Neural crest cell (in vitro differentiated cells): ENCODE results near the gene SEMA3A. TPM values are rescaled to one million over a fixed set of nuclear protein-coding genes. Genes with fewer than 3 reads are reported as not detected.

ENCODE experiments used
- DNase-seq: peaks from one replicate; pipeline ENCODE4 v3.0.0; 2021; ENCODE audit warnings: low read depth, mixed read lengths, low spot score
- H3K27ac Mint-ChIP-seq: one replicate; pipeline ENCODE4 v1.8.0; 2021; ENCODE audit warnings: mild to moderate bottlenecking, mixed read lengths; ENCODE audit not compliant: unreplicated experiment
- H3K27me3 Mint-ChIP-seq: 2 replicates; pipeline ENCODE4 v1.8.0; 2021; ENCODE audit warnings: low read depth, mild to moderate bottlenecking, mixed read lengths
- H3K36me3 Mint-ChIP-seq: 2 replicates; pipeline ENCODE4 v1.8.0; 2021; ENCODE audit warnings: low read depth, mild to moderate bottlenecking, mixed read lengths
- H3K4me1 Mint-ChIP-seq: 2 replicates; pipeline ENCODE4 v1.8.0; 2021; ENCODE audit warnings: mixed read lengths
- H3K4me3 Mint-ChIP-seq: one replicate; pipeline ENCODE4 v1.8.0; 2021; ENCODE audit warnings: mild to moderate bottlenecking, mixed read lengths
- H3K9me3 Mint-ChIP-seq: 2 replicates; pipeline ENCODE4 v1.8.0; 2021; ENCODE audit warnings: mixed read lengths
- total RNA-seq: library from RNA; stranded (reverse); gene quantifications from 2 replicates; pipeline ENCODE4 v1.2.1, GENCODE V29; 2021
- TF ChIP-seq, protein P1 (sequence below): fragments of 200-600 bp; sonication (generic); conservative IDR thresholded peaks from 2 replicates; pipeline ENCODE4 v1.5.0; 2021; ENCODE audit warnings: antibody characterized with exemption, mild to moderate bottlenecking

The SEMA3A gene
- total RNA-seq, 1 donor from 2014 or later = 24.7 TPM

DNA sequence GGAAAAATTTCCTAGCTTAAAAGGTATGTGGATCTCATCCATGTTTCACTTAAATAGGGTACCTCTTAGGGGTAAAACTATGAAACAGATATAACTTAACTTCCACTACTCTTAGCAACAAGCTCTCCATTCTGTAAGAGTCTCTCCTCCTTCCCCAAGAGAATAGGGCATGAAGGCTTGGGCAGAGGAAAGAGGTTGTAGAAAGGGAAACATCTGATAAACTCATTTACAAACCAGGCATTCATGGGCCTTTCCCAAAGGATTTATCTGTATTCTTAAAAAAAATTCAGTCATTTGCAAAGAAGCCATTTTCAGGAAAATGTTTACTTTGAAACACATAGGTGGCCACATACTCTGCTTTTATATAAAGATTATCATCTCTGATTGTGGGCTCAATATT, 82.7 kb downstream of the SEMA3A start:
- Mint-ChIP-seq H3K36me3 (peaks cover 3% of the 10 kb centered on the region), H3K4me1 (peaks cover 39% of the 10 kb centered on the region), H3K27me3 (no peaks in the 10 kb centered on the region), H3K27ac (no peak overlapping the region), H3K9me3 (no peaks in the 10 kb centered on the region), H3K4me3 (no peak overlapping the region)
- TF ChIP-seq, protein P1, sequence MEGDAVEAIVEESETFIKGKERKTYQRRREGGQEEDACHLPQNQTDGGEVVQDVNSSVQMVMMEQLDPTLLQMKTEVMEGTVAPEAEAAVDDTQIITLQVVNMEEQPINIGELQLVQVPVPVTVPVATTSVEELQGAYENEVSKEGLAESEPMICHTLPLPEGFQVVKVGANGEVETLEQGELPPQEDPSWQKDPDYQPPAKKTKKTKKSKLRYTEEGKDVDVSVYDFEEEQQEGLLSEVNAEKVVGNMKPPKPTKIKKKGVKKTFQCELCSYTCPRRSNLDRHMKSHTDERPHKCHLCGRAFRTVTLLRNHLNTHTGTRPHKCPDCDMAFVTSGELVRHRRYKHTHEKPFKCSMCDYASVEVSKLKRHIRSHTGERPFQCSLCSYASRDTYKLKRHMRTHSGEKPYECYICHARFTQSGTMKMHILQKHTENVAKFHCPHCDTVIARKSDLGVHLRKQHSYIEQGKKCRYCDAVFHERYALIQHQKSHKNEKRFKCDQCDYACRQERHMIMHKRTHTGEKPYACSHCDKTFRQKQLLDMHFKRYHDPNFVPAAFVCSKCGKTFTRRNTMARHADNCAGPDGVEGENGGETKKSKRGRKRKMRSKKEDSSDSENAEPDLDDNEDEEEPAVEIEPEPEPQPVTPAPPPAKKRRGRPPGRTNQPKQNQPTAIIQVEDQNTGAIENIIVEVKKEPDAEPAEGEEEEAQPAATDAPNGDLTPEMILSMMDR = no peak
- DNase-seq = no peak

DNA sequence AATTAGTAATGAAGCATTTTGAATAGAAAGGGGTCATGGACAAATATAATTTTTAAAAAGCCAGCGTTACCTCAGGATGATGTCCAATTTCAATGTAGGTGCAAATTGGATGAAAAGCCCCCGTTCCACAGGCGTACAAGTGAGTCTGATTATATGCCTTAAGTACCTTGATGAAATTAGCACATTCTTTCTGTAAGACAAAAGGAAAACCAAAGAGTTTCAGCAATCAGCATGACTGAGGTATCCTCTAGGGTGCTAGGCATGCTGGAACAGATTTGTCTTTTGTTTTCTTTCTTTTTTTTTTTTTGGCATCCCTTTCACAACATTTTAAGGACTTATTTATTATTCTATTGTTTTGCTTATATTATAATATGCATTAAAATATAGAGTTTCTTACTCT, 84.2 kb downstream of the SEMA3A start:
- no peak overlapping the region for H3K4me3 Mint-ChIP-seq
- peaks cover 39% of the 10 kb centered on the region for H3K4me1 Mint-ChIP-seq
- DNase-seq = no peak
- TF ChIP-seq, protein P1 = no peak
- H3K27ac Mint-ChIP-seq = no peak overlapping the region
- peaks cover 3% of the 10 kb centered on the region for H3K36me3 Mint-ChIP-seq
- H3K27me3 Mint-ChIP-seq = no peaks in the 10 kb centered on the region
- H3K9me3 Mint-ChIP-seq = no peaks in the 10 kb centered on the region

DNA sequence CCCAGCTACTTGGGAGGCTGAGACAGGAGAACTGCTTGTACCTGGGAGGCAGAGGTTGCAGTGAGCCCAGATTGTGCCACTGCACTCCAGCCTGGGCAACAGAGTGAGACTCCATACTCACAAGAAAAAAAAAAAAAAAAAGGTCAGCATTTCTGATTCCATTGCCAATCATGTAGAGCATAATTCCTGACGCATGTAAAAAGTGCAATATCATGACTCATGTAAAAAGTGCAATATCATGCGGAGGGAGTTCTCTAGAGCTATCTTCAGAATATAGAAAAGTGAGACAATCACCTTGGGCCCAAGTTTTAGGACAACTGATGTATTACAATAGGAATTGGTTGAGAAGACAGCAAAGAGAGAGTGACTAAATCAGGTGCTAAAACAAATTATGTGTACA, 85.8 kb downstream of the SEMA3A start:
- no peak for DNase-seq
- Mint-ChIP-seq H3K36me3 (peaks cover 3% of the 10 kb centered on the region), H3K27me3 (no peaks in the 10 kb centered on the region), H3K27ac (no peak overlapping the region), H3K9me3 (no peaks in the 10 kb centered on the region), H3K4me3 (no peak overlapping the region), H3K4me1 (peaks cover 30% of the 10 kb centered on the region)
- TF ChIP-seq, protein P1 = no peak

DNA sequence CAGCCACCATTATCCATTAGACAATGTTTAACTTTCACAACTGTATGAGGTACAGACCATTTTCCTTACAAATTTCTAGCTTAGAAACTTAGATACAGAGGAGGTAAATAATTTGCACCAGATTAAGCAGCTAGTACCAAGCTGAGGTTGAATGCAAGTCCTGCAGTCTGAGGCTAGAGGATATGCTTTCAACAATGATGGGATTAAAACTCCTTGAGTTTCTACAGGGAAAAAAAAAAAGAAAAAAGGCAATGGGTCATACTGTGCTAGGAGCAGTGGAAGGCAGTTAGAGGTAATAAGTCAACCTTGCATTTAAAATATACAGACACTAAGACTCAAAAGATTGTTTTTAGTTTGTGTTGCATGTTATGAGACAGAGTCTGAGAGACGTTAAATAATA, 86.5 kb downstream of the SEMA3A start:
- Mint-ChIP-seq H3K4me1 (peaks cover 23% of the 10 kb centered on the region), H3K27me3 (no peaks in the 10 kb centered on the region), H3K36me3 (peaks cover 3% of the 10 kb centered on the region), H3K9me3 (no peaks in the 10 kb centered on the region), H3K4me3 (no peak overlapping the region), H3K27ac (no peak overlapping the region)
- no peak for DNase-seq
- TF ChIP-seq, protein P1 = no peak

DNA sequence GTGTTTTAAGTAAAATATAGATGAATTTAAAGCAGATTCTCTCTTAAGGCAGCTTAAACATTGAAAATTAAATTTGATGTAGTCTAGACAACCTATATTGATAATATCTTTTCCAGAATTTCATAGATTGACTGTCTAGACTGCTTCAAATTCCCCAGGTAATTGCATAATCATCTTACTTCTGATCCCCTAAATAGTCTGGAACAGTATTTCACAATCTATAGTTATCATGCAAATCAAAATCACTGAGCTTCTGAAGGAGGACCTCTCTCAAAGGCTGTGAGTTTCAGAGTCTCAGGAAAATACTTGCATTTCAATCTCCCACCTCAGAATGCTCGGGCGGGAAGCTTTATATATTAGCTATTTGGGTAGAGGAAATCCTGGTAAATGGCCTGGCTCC, 87.3 kb downstream of the SEMA3A start:
- TF ChIP-seq, protein P1 = no peak
- no peaks in the 10 kb centered on the region for H3K9me3 Mint-ChIP-seq
- no peak overlapping the region for H3K4me3 Mint-ChIP-seq
- peaks cover 3% of the 10 kb centered on the region for H3K36me3 Mint-ChIP-seq
- peaks cover 18% of the 10 kb centered on the region for H3K4me1 Mint-ChIP-seq
- DNase-seq = no peak
- no peaks in the 10 kb centered on the region for H3K27me3 Mint-ChIP-seq
- no peak overlapping the region for H3K27ac Mint-ChIP-seq

DNA sequence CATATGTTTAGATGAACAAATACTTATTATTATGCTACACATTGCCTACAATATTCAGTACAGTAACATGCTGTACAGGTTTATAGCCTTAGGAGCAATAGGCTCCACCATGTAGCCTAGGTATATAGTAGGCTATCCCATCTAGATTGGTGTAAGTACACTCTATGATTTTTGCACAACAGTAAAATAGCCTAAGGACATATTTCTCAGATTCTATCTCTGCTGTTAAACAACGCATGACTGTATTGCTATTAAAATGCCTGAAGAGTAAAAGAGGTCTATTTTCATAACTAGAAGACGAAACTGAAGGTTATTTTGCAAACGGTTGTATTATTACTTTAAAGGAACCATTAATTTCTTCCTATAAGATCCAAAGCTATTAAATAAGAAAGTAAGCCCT, 88.3 kb downstream of the SEMA3A start:
- Mint-ChIP-seq H3K36me3 (peaks cover 3% of the 10 kb centered on the region), H3K4me1 (peaks cover 10% of the 10 kb centered on the region), H3K27me3 (no peaks in the 10 kb centered on the region), H3K9me3 (no peaks in the 10 kb centered on the region), H3K27ac (no peak overlapping the region), H3K4me3 (no peak overlapping the region)
- TF ChIP-seq, protein P1 = no peak
- DNase-seq = no peak
